GM19351 (cell line): Measurements from ENCODE around the gene ID4.
"Not testable (repeated sequence)": the region's sequence is repeated elsewhere in the genome, so short reads cannot be mapped to it uniquely, and the experiment has no call there.

Source experiments
- ATAC-seq: cut with Tn5 transposase; IDR thresholded peaks from one replicate; pipeline ENCODE4 v1.9.1; 2021; ENCODE audit warnings: mild to moderate bottlenecking, moderate library complexity; ENCODE audit not compliant: unreplicated experiment

Gene ID4

GRCh38 chr6:19831358-19831757 lies 5.8 kb upstream of the ID4 start:
- no peak for ATAC-seq

- no peak for ATAC-seq
Measured at GRCh38 chr6:19833947-19834346, 3.2 kb upstream of the ID4 start.

GRCh38 chr6:19834858-19835257 lies 2.3 kb upstream of the ID4 start:
- ATAC-seq: no peak

GRCh38 chr6:19835605-19836004 lies 1.6 kb upstream of the ID4 start:
- ATAC-seq: no peak

GRCh38 chr6:19837511-19838441 lies 606 bp downstream of the ID4 start:
- peak; percentile 23 for ATAC-seq

GRCh38 chr6:19838442-19839236 lies 1.5 kb downstream of the ID4 start:
- ATAC-seq: peak; percentile 41

GRCh38 chr6:19839237-19839546 lies 2.0 kb downstream of the ID4 start:
- no peak for ATAC-seq

- ATAC-seq: no peak
Measured at GRCh38 chr6:19839788-19840187, 2.6 kb downstream of the ID4 start.

GRCh38 chr6:19841181-19841580 lies 4.0 kb downstream of the ID4 start:
- ATAC-seq: no peak

GRCh38 chr6:19842030-19842615 lies 5.0 kb downstream of the ID4 start:
- no peak for ATAC-seq

GRCh38 chr6:19844689-19845088 lies 7.5 kb downstream of the ID4 start:
- no peak for ATAC-seq

- ATAC-seq: no peak
Measured at GRCh38 chr6:19845266-19846041, 8.3 kb downstream of the ID4 start.

- ATAC-seq: no peak
Measured at GRCh38 chr6:19848465-19849029, 11.4 kb downstream of the ID4 start.

GRCh38 chr6:19849196-19849595 lies 12.0 kb downstream of the ID4 start:
- no peak for ATAC-seq

GRCh38 chr6:19849755-19850154 lies 12.6 kb downstream of the ID4 start:
- no peak for ATAC-seq

GRCh38 chr6:19851241-19852089 lies 14.3 kb downstream of the ID4 start:
- peak; percentile 66 for ATAC-seq

- no peak for ATAC-seq
Measured at GRCh38 chr6:19852090-19852457, 14.9 kb downstream of the ID4 start.

GRCh38 chr6:19852927-19853326 lies 15.8 kb downstream of the ID4 start:
- no peak for ATAC-seq

GRCh38 chr6:19854421-19855015 lies 17.3 kb downstream of the ID4 start:
- ATAC-seq: not testable (repeated sequence)
